Activated B cell treated with CpG ODN at 0.5 μM for 24 hours (primary cell): ENCODE results near the gene CCNF. TPM values are rescaled to one million over a fixed set of nuclear protein-coding genes. Genes with fewer than 3 reads are reported as not detected.

Experiments used
- ATAC-seq: fragments of 200-7000 bp; cut with Tn5 transposase; one replicate; pipeline ENCODE4 v1.10.0; 2021; ENCODE audit warnings: low read depth, mild to moderate bottlenecking, moderate library complexity
- CTCF ChIA-PET: fragments of 350-600 bp; sonication (Branson Sonifier 250); formaldehyde crosslinking; loops from one replicate; lab custom pipeline; 2021; ENCODE audit warnings: antibody characterized with exemption; lab: Charles Lee
- POLR2A ChIA-PET: fragments of 350-600 bp; sonication (Branson Sonifier 250); formaldehyde crosslinking; loops from one replicate; lab custom pipeline; 2021; ENCODE audit warnings: antibody characterized with exemption; lab: Charles Lee
- DNase-seq: peaks from one replicate; pipeline ENCODE4 v3.0.0; 2022
- H3K27ac Mint-ChIP-seq: one replicate; pipeline ENCODE4 v1.8.0; 2020; ENCODE audit warnings: mixed read lengths
- H3K27me3 Mint-ChIP-seq: one replicate; pipeline ENCODE4 v1.8.0; 2021; ENCODE audit warnings: mixed read lengths
- H3K36me3 Mint-ChIP-seq: one replicate; pipeline ENCODE4 v1.8.0; 2021; ENCODE audit warnings: low read depth, mixed read lengths
- H3K4me1 Mint-ChIP-seq: one replicate; pipeline ENCODE4 v1.8.0; 2021; ENCODE audit warnings: mixed read lengths
- H3K4me3 Mint-ChIP-seq: one replicate; pipeline ENCODE4 v1.8.0; 2020; ENCODE audit warnings: mild to moderate bottlenecking, mixed read lengths
- H3K9me3 Mint-ChIP-seq: one replicate; pipeline ENCODE4 v1.8.0; 2020; ENCODE audit warnings: mixed read lengths
- CTCF ChIP-seq: fragments of 200-600 bp; IDR thresholded peaks from one replicate; pipeline ENCODE4 v1.8.0; 2022; ENCODE audit warnings: antibody characterized with exemption, mild to moderate bottlenecking
- intact Hi-C: fragments of 100-400 bp; cut with micrococcal nuclease; formaldehyde crosslinking; loops from one replicate; pipeline ENCODE4 v1.15.1; 2024
- total RNA-seq: library from RNA; stranded (reverse); gene quantifications from 2 replicates; pipeline ENCODE4 v1.2.3, GENCODE V29; 2022

CCNF gene
- total RNA-seq, 1 donor from 2014 or later, result 5.5 TPM

GRCh38 chr16:2472885-2473445 is 43.7 kb downstream of the CCNF start:
- CTCF ChIA-PET, result interaction anchor here (1.2 kb wide), 1 partner anchor 14 kb away, joined by 4 read pairs; no protein-coding TSS in a partner anchor
- no peaks in the 10 kb centered on the region for H3K36me3 Mint-ChIP-seq
- POLR2A ChIA-PET, result no interaction called here
- H3K4me3 Mint-ChIP-seq, result peak overlapping the region; percentile 70
- H3K9me3 Mint-ChIP-seq, result no peaks in the 10 kb centered on the region
- no peak for ATAC-seq
- intact Hi-C loops, result no loop called here
- peaks cover 44% of the 10 kb centered on the region for H3K4me1 Mint-ChIP-seq
- TF ChIP-seq CTCF, result no peak
- DNase-seq, result no peak
- no peak overlapping the region for H3K27ac Mint-ChIP-seq
- H3K27me3 Mint-ChIP-seq, result peaks cover 20% of the 10 kb centered on the region

GRCh38 chr16:2473446-2473926 is 44.2 kb downstream of the CCNF start:
- H3K27ac Mint-ChIP-seq, result no peak overlapping the region
- H3K4me1 Mint-ChIP-seq, result peaks cover 39% of the 10 kb centered on the region
- ChIA-PET CTCF (interaction anchor here (1.2 kb wide), 1 partner anchor 13 kb away, joined by 4 read pairs; no protein-coding TSS in a partner anchor), POLR2A (interaction anchor here (1.9 to 2.3 kb wide), 3 partner anchors 13 to 318 kb away, joined by 9 to 18 read pairs (median 14); partner anchors contain the start of genes TEDC2 and TRAF7)
- no peaks in the 10 kb centered on the region for H3K9me3 Mint-ChIP-seq
- peak overlapping the region; percentile 70 for H3K4me3 Mint-ChIP-seq
- no peak for TF ChIP-seq CTCF
- H3K36me3 Mint-ChIP-seq, result no peaks in the 10 kb centered on the region
- DNase-seq, result no peak
- intact Hi-C loops, result no loop called here
- ATAC-seq, result no peak
- H3K27me3 Mint-ChIP-seq, result peaks cover 16% of the 10 kb centered on the region

DNA sequence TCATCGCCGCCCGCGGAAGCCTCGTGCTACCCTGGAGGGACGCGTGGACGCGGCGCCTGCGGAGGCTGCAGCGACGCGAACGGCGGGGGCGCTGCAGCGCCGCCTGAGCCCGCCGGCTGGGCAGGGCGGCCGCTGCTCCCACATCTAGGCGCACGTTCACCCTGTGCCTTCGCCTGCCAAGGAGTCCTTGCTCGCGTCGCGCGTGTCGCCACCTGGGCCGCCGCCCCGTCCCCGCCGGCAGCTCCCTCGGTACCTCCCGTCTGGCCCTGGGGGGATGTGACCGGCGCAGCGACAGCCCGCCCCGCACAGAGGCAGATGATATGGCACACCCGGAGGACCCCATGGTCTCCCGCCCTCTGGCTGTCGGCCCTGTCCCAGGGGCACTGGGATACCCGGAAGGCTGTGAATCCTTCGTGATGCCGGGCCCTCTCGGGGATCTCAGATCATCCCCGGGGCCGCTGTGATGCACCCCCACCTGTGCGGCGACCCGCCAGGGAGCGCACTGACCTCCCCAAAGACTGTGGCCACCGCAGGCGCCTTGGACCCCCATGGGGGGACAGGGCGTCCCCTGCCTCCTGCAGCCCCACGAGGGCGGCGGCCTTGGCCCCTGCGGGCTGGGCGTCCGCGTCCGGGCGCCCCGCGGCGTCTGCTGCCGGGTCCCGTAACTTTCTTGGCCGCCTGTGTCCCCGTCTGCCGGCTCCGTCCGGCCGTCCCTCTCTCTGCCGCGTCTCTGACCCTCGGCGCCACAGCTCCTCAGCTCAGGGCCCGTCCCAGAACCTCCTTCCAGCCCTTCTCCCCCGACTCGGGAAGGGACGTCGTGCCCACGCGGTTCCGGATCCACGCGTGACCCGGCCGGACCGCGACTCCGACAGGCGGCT is 45.0 kb downstream of the CCNF start:
- ChIA-PET POLR2A (interaction anchor here (0.6 to 2.3 kb wide), 12 partner anchors 12 to 510 kb away, joined by 3 to 18 read pairs (median 4); partner anchors contain the start of genes AMDHD2, PGP, RPS2 and TEDC2), CTCF (interaction anchor here (0.9 to 1.4 kb wide), 3 partner anchors 12 to 44 kb away, joined by 3 to 4 read pairs (median 3); no protein-coding TSS in a partner anchor)
- Mint-ChIP-seq H3K27ac (no peak overlapping the region), H3K9me3 (no peaks in the 10 kb centered on the region), H3K27me3 (peaks cover 16% of the 10 kb centered on the region), H3K4me3 (peak overlapping the region; percentile 83), H3K4me1 (peaks cover 32% of the 10 kb centered on the region), H3K36me3 (no peaks in the 10 kb centered on the region)
- TF ChIP-seq CTCF, result no peak
- ATAC-seq, result peak; percentile 57
- intact Hi-C loops, result loop anchor here (1.0 to 2.0 kb wide), 3 partner anchors 13 to 45 kb away; partner anchors contain the start of genes CCNF and TEDC2
- DNase-seq, result peak; percentile 56

GRCh38 chr16:2474877-2475412 is 45.7 kb downstream of the CCNF start, which contains the start of gene TBC1D24:
Gene TBC1D24 (plus strand): TSS chr16:2475127. CDS start chr16:2496149, 21,022 bp downstream.
- H3K27ac Mint-ChIP-seq, result no peak within 1 kb of the TSS
- ChIA-PET POLR2A (interaction anchor here (0.6 to 2.3 kb wide), 12 partner anchors 12 to 510 kb away, joined by 3 to 18 read pairs (median 4); partner anchors contain the start of genes AMDHD2, PGP, RPS2 and TEDC2), CTCF (interaction anchor here (0.9 to 1.4 kb wide), 2 partner anchors 13 to 45 kb away, joined by 3 read pairs; no protein-coding TSS in a partner anchor)
- H3K27me3 Mint-ChIP-seq, result peaks cover 10% of the 10 kb centered on the region
- H3K9me3 Mint-ChIP-seq, result no peaks in the 10 kb centered on the region
- H3K4me3 Mint-ChIP-seq, result peak within 1 kb of the TSS; percentile 83
- peak; percentile 79 for ATAC-seq
- peak; percentile 89 for DNase-seq
- intact Hi-C loops, result loop anchor here (1.0 to 2.0 kb wide), 4 partner anchors 12 to 135 kb away; partner anchors contain the start of genes ABCA3, CCNF and TEDC2
- TF ChIP-seq CTCF, result no peak
- no peaks in the 10 kb centered on the region for H3K36me3 Mint-ChIP-seq
- peaks cover 25% of the 10 kb centered on the region for H3K4me1 Mint-ChIP-seq
